Tibial nerve (tissue), 4 donors: ENCODE data around the gene TRMU.

Experiments used
- CTCF ChIP-seq, 5 experiments: fragments of 200-600 bp in 3 of 5; fragments of 450-650 bp in 2 of 5; sonication (generic) in 3 of 5; IDR thresholded peaks; one replicate each; pipeline ENCODE4 v1.5.1; 2016 to 2019; ENCODE audit warnings: antibody characterized with exemption in 5 of 5, mild to moderate bottlenecking in 3 of 5, moderate library complexity in 2 of 5
- EP300 ChIP-seq, 2 donors: sonication (generic); formaldehyde crosslinking; IDR thresholded peaks; one replicate each; pipeline ENCODE4 v1.6.1; 2017; ENCODE audit warnings: antibody characterized with exemption in 2 of 2, mild to moderate bottlenecking in 1 of 2
- POLR2A ChIP-seq, 2 donors: fragments of 450-650 bp; IDR thresholded peaks; one replicate each; pipeline ENCODE4 v1.6.1; 2017; ENCODE audit warnings: antibody characterized with exemption in 2 of 2, mild to moderate bottlenecking in 2 of 2, moderate library complexity in 2 of 2

GRCh38 chr22:46390652-46391301 is 55.3 kb downstream of the TRMU start:
- TF ChIP-seq CTCF (IDR thresholded peaks at IDR 0.05) (peak in 3 of 5 experiments; percentile 27 to 56 (median 32)), POLR2A (IDR thresholded peaks at IDR 0.05) (no peak), EP300 (IDR thresholded peaks at IDR 0.05) (no peak)
